ENCODE data around the gene CAPZB. TPM values are rescaled to one million over a fixed set of nuclear protein-coding genes. Genes with fewer than 3 reads are reported as not detected.

The CAPZB gene
- total RNA-seq, 1 experiment from 2014 or later, result 348 TPM

GRCh38 chr1:19324665-19324990, 160.7 kb downstream of the CAPZB start:
- Histone ChIP-seq H3K4me1 (ENCODE audit: insufficient read depth, low read length) (no peaks in the 10 kb centered on the region), H3K9me3 (ENCODE audit: control insufficient read depth, low read depth, low read length) (no peaks in the 10 kb centered on the region), H4K5ac (ENCODE audit: insufficient read length, low read depth, low read length) (no peak overlapping the region), H4K20me1 (ENCODE audit: control insufficient read depth, insufficient read depth, insufficient read length) (no peaks in the 10 kb centered on the region), H3K27me3 (ENCODE audit: insufficient read depth, low read length) (no peaks in the 10 kb centered on the region), H3K9ac (ENCODE audit: extremely low read depth, insufficient read length, low read length) (no peak overlapping the region), H2BK20ac (ENCODE audit: low read depth, low read length, poor library complexity, severe bottlenecking) (no peak overlapping the region), H3K14ac (ENCODE audit: insufficient read depth, low read length) (no peak overlapping the region), H3T11ph (ENCODE audit: low read length) (no peak overlapping the region), H2BK12ac (ENCODE audit: insufficient read length, low read depth, low read length) (no peak overlapping the region), H2AK5ac (ENCODE audit: insufficient read length, low read length) (no peak overlapping the region), H3K23ac (ENCODE audit: insufficient read length, low read depth, low read length) (no peak overlapping the region), H2BK15ac (ENCODE audit: low read depth, low read length) (no peak overlapping the region), H4K91ac (ENCODE audit: insufficient read length, low read depth, low read length) (no peak overlapping the region), H3K4ac (ENCODE audit: low read depth, low read length) (no peak overlapping the region), H3K4me2 (ENCODE audit: insufficient read depth, insufficient read length, low read length) (no peak overlapping the region), H4K8ac (replicated peaks; ENCODE audit: insufficient read length, low read depth, low read length) (no peak overlapping the region), H3K23me2 (ENCODE audit: insufficient read length, low read depth, low read length, poor library complexity, severe bottlenecking) (no peaks in the 10 kb centered on the region), H3K56ac (ENCODE audit: insufficient read length, low read depth, low read length) (no peak overlapping the region), H3K79me2 (ENCODE audit: insufficient read depth, low read length) (no peaks in the 10 kb centered on the region), H2BK120ac (ENCODE audit: low read depth, low read length, poor library complexity, severe bottlenecking) (no peak overlapping the region), H3K27ac (ENCODE audit: insufficient read length, low read depth, low read length) (no peak overlapping the region), H2AFZ (ENCODE audit: low read length) (no peak overlapping the region), H2BK5ac (ENCODE audit: insufficient read length, low read length) (no peak overlapping the region), H3K79me1 (ENCODE audit: insufficient read depth, low read depth, low read length, poor library complexity, severe bottlenecking) (no peaks in the 10 kb centered on the region), H3K18ac (ENCODE audit: insufficient read length, low read depth, low read length) (no peak overlapping the region)
- peaks cover 12 to 35% (median 31%) of the 10 kb centered on the region in 3 experiments; a peak in 6 of 7 replicates for H3K36me3 Mint-ChIP-seq (ENCODE audit: insufficient read depth in 1 of 3, low read depth in 3 of 3)
- H3K4me1 Mint-ChIP-seq, result no peaks in the 10 kb centered on the region
- H3K9me3 Mint-ChIP-seq, result no peaks in the 10 kb centered on the region
- no peaks in the 10 kb centered on the region; the same call in 1 of the 2 replicates for H3K27me3 Mint-ChIP-seq (ENCODE audit: low read depth)
- no peak overlapping the region for H3K4me3 Mint-ChIP-seq
- TF ChIP-seq CTCF (conservative IDR thresholded peaks at IDR 0.05), result no peak
- no peak for DNase-seq
- no CpG with 5 or more reads among the region's 9 CpGs for whole genome bisulfite sequencing (ENCODE audit: extremely low coverage, insufficient read length, low lambda C conversion rate)
- H3K27ac Mint-ChIP-seq, result no peak overlapping the region

All from H9 (cell line).